GM18517 (cell line): Measurements from ENCODE around the gene FEZ2.

Experiments used
- ATAC-seq: cut with Tn5 transposase; IDR thresholded peaks from one replicate; pipeline ENCODE4 v1.9.1; 2021; ENCODE audit warnings: mild to moderate bottlenecking, moderate library complexity; ENCODE audit not compliant: unreplicated experiment

FEZ2 gene

GRCh38 chr2:36562973-36563532, 34.9 kb downstream of the FEZ2 start:
- ATAC-seq: no peak

- no peak for ATAC-seq
These were observed 35.7 kb downstream of the FEZ2 start for GRCh38 chr2:36562240-36562639.

- ATAC-seq: no peak
These were observed 36.6 kb downstream of the FEZ2 start for GRCh38 chr2:36561237-36561944.

GRCh38 chr2:36560726-36561125, 37.2 kb downstream of the FEZ2 start:
- no peak for ATAC-seq

GRCh38 chr2:36559221-36559942, 38.6 kb downstream of the FEZ2 start:
- no peak for ATAC-seq

GRCh38 chr2:36556842-36557241, 41.1 kb downstream of the FEZ2 start:
- ATAC-seq: no peak

GRCh38 chr2:36555789-36556188, 42.2 kb downstream of the FEZ2 start:
- no peak for ATAC-seq

- no peak for ATAC-seq
These were observed 43.4 kb downstream of the FEZ2 start for GRCh38 chr2:36554531-36554930.

GRCh38 chr2:36553683-36554082, 44.3 kb downstream of the FEZ2 start:
- no peak for ATAC-seq

- ATAC-seq: no peak
These were observed 48.0 kb downstream of the FEZ2 start for GRCh38 chr2:36550006-36550405.

- no peak for ATAC-seq
These were observed 48.8 kb downstream of the FEZ2 start for GRCh38 chr2:36549165-36549574.

- no peak for ATAC-seq
These were observed 50.1 kb downstream of the FEZ2 start for GRCh38 chr2:36547906-36548305.

- ATAC-seq: no peak
These were observed 52.0 kb downstream of the FEZ2 start for GRCh38 chr2:36545871-36546416.

- ATAC-seq: no peak
These were observed 53.2 kb downstream of the FEZ2 start for GRCh38 chr2:36544638-36545338.

- no peak for ATAC-seq
These were observed 55.9 kb downstream of the FEZ2 start for GRCh38 chr2:36541891-36542595.

GRCh38 chr2:36540986-36541754, 56.8 kb downstream of the FEZ2 start:
- ATAC-seq: no peak

- ATAC-seq: peak; percentile 71
These were observed 58.3 kb downstream of the FEZ2 start for GRCh38 chr2:36539631-36540030.

GRCh38 chr2:36538335-36538734, 59.6 kb downstream of the FEZ2 start:
- ATAC-seq: no peak

- ATAC-seq: no peak
These were observed 61.2 kb downstream of the FEZ2 start for GRCh38 chr2:36536776-36537175.

- no peak for ATAC-seq
These were observed 62.9 kb downstream of the FEZ2 start for GRCh38 chr2:36535099-36535498.
